Activated CD4-positive, CD25-positive, alpha-beta regulatory T cell (primary cell): Measurements from ENCODE around the gene OLFML3.
"Not testable (repeated sequence)": the region's sequence is repeated elsewhere in the genome, so short reads cannot be mapped to it uniquely, and the experiment has no call there.

Source experiments
- DNase-seq, 4 experiments: peaks; one replicate each; lab custom pipeline; 2025; lab: John Stamatoyannopoulos, UW

OLFML3 gene

DNA sequence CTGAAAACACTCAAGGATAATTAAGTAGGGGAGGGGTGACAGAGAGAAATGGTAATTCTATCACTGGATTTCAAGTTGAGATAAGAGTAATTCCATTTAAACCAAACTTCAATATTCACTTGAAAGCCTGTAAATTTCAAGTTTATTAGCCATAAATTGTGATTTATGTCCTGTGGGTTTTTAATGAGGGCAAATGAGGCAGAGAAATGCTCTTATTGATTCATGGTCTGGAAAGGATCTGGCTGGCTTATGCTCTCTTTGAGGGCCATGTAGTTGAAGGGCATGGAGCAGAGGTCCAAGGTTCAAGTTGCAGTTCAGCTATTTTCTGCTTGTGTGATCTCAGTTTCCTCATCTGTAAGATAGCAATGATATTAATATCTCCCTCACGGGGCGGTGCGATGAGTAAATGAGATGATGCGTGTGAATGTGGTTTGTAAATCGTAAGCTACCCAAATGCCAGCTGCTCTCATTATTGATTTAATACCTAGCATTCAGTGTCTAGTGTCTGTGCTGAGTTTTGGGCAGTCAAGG lies 12.3 kb downstream of the OLFML3 start:
- no peak for DNase-seq

DNA sequence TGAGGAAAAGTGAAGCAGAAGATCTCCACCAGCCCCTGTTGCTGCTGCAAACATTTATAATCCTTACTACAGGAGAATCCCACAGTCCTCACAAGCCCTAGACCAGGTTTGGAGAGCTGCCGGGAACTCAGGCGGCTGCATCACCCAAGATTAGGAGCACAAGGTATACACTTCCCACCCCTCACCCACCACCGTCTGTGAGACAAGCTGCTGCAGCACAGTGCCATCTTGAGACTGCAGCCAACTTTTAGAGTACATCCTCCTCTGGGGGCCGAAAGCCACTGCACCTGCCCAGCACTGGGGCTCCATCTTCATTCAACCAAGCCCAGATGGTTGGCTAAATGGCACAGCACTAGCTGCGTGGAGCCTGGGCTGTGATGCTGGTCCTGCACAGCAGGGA lies 13.8 kb downstream of the OLFML3 start:
- no peak for DNase-seq

DNA sequence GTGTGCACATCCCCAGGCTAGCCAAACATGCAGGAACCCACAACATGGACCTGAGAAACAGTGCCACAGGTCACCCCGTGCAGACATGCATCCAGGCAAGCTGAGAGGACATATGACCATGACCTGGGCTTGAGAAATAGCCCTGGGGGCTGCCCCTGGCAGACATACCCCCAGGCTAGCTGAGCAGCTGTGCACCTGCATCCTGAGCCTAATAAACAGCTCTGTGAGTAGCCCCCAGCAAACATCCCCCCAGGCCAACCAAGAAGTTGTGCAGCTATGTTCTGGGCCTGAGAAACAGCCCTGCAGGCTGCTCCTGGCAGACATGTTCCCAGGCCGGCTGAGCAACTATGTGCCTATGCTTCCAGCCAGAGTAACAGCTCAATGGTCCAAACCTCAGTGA lies 14.5 kb downstream of the OLFML3 start:
- DNase-seq: no peak

DNA sequence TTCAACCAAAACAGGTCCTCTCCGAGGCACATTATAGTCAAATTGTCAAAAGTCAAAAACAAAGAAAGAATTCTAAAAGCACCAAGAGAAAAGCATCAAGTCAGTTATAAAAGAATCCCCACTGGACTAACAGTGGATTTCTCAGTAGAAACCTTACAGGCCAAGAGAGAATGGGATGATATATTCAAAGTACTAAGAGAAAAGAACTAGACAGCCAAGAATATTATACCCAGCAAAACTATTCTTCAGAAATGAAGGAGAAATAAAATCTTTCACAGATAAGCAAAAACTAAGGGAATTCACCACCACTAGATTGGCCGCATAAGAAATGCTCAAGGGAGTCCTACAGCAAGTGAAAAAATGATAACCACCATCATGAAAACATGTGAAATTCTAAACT lies 16.1 kb downstream of the OLFML3 start:
- no peak for DNase-seq

DNA sequence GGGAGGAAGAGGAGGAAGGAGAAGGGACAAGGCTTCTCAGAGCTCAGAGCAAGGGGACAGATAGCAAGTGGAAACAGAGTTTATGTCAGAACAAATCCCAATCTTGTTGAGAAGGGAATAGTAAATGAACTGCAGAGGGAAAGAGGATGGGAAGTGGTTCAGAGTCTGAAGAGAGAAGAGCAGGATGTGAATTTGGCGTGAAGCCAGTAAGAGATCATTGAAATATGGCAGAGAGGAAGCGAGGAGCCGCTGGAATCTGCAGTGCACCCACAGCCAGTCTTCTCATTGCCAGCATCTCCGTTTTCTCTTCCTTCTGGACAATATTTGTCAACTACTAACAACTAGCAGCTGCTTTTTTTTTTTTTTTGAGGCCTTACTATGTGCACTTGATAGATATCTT lies 19.1 kb downstream of the OLFML3 start:
- DNase-seq: no peak

DNA sequence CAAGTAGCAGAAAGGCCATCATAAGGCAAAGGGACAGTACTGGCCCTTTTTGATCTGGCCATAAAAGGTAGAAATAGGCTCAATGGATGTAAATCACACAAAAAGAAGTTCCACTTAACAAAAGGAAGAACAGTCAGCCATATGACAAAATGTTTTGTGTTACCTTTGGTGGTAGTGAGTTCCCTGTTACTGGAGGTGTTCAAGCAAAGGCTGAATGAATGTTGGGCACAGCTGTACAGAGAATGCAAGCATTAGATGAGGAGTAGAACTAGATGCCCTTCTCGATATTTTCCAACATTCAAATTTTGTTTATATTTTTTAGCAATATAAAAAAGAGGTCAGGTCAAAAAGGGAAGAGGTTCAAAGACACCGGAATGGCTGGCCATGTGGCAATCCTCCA lies 20.0 kb downstream of the OLFML3 start:
- no peak for DNase-seq

DNA sequence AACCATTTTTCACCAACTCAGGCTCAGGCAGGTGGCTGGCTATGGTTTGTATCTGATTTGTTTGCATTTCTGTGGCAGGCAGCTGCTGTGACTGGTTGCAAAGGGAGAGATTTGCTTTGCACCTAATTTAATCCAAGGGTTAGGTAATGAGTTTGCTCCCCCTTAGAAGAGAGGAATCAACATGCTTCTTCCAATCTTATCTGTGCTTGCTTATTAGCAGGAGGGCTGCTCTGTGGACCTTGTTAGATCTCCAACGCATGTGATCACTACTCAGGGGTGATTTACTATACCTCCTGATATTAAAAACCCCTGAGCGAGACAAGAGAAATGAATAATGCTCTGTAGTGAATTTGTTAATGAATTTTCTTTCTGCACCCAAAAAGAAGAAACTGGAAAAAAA lies 20.5 kb downstream of the OLFML3 start:
- DNase-seq: no peak

DNA sequence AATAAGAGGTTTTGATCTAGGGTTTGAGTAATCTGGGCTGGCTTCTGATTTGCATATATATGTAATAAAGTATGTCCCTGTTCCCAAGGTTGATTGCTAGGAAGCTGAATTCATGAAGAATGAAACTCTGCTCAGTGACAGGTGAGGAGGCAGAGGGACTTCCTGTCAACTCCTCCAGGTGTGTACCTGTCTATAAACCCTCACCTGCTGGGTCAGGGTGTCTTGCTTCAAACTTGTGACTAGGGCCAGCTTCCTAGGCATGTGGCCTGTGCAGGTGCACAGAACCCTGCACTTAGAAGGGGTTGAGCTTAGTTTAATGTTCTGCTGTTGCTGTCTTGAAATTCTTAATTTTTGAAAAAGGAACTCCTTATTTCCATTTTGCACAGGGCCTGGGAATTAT lies 21.1 kb downstream of the OLFML3 start:
- DNase-seq: no peak

DNA sequence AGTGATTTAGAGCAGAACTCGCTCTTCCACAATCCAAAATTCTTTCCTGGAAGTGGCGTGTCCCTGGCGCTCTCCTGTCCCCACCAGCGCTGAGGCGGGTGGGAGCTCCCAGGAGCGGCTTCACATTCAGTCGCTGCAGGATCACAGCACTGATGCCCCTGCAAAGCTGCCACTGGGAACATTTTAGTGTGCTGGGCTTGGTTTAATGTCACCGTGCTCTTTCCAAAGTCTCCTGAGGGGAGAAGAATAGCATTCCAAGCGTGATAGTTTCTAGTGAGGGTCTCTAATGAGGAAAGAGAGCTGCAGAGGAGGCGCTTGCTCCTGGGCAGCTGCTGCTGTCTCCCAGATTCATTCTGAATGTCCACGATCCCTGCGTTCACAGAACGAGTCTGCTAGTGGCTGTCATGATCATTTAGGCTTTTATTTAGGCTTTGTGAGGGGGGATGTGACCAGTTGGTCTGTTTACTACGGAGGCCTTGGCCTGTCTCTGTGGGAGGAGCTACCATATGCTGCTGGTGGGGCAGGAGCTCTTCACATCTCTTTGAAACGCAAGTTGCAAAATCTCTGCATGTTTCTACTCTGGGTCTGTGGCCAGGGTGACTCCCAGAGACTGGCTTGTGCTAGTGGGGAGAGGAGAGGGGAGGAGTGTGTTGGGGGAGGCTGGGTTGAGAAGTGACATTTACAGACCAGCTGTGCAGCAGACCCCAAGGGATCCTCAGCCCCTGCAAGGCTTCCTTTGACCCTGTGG lies 23.4 kb downstream of the OLFML3 start:
- DNase-seq: no peak

DNA sequence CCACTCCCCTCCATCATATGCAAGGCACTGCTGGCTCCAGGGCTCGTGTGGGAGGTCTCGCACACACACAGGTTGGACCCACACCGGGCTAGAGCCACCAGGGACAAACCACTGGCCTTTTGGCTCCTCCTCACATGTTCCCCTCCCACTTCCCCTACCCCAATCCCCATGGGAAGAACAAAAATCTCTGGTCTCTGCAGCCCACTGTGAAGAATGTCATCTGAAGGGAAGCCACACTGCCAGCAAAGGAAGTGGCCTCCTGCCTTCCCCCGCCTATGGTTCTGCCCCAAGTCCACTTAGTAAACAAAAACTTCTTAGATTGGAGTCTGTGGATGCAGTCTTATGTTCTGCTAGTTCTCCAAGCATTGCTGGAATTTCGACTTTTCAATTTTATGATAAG lies 24.2 kb downstream of the OLFML3 start:
- DNase-seq: no peak

DNA sequence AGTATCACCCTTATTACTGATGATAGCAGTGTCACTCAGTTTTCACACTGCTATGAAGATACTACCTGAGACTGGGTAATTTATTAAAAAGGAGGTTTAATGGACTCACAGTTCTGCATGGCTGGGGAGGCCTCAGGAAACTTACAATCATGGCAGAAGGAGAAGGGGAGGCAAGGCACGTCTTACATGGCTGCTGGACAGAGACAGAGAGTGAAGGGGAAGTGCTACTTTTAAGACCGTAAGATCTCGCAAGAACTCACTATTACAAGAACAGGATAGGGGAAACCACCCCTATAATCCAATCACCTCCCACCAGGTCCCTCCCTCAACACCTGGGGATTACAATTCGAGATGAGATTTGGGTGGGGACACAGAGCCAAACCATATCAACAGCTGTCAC lies 27.6 kb downstream of the OLFML3 start:
- not testable (repeated sequence) for DNase-seq

DNA sequence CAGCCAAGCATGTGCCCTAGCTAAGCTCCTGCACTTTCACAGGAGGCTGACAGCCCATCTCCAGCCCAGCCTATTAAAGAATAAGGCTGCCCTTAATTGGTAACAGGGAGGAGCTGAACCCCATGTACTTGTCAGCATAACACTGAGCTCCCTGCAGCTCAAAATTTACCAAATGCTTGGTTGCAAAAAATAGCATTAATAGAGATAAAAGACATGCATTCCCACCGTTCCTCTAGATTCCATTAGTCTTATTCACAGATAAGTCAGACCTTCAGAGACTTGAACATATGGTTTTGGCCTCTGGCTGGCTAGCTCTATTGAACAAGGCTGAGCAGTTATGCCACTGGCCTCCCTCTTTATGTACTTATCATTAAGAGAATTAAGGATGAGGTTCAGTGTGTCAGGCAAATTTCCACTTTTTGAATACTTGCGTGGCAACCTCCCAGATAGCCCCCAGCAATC lies 29.2 kb downstream of the OLFML3 start:
- DNase-seq: no peak

DNA sequence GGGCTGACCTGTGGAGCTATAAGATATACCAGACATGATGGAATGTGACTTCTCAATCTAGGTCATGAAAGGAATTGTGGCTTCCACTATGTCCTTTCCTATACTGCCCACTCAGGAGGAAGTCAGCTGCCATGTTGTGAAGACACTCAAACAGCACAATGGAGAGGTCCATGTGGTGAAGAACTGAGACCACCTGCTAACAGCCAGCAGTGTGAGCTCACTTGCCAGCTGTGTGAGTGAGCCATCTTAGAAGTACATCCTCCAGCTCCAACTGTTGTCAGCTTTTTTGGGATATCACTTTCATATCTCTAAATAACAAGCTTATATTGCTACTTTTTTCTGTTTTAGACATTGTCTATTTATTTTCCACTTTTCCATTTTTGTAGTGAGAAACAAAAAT lies 29.7 kb downstream of the OLFML3 start:
- DNase-seq: no peak

DNA sequence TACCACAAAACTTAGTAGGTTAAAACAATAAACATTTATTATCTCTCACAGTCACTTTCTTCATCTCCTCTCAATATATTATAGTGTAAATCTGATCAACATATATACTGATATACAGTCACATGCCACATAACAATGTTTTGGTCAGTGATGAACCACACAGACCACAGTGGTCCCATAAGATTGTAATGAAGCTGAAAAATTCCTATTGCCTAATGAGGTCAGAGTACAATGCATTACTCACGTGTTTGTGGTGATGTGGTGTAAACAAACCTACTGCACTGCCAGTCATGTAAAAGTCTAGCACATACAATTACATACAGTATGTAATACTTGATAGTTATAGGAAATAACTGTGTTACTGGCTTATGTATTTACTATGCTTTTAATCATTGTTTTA lies 30.1 kb downstream of the OLFML3 start:
- no peak for DNase-seq

DNA sequence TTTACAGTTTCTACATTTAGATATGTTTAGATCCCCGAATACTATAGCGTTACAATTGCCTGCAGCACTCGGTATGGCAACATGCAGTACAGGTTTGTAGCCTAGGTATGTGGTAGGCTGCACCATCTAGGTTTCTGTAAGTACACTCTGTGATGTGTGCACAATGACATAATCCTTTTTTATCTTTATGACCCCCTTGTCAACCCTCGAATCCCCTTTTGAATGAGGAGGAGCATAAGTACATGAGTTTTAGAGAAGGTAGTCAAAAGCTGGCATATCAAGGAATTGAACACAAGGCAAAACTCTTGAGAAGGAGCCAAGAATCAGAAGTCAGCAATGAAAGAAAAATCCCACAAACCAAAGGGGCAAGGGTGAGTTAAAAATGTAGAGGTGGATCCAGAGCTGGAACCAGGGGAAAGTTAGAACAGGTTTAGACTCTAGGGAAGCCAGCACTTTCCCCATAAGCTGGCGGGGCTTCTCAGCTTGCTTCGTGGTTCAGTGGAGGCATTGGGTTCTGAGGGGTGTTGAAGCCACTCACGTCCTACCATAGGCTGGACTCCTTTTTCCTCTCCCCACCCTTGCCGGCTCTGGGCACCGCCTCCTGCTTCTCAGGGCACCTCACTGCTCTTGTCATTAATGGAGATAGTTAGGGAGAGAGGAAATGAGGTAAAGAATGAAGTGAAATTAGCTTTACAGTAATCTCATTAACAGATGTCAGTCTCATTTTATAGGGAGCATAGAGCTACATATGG lies 31.3 kb downstream of the OLFML3 start:
- no peak for DNase-seq

DNA sequence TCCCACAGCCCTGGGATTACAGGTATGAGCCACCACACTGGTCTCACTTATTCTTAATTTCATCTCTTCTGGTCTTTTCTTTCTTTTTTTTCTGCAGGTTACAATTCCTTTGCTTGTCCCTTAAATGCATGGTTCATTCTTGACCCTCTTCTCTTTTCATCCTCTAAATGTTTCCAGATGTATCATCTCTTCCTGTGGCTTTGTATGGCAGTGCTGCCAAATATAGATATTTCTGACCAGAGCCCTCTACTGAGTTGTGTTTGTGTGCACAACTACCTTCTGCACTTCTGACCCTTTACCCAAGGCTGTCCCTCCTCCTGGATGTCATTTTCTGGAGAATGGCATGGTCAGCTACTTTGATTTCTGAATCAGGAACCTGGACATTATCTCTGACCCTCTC lies 32.5 kb downstream of the OLFML3 start:
- DNase-seq: no peak

DNA sequence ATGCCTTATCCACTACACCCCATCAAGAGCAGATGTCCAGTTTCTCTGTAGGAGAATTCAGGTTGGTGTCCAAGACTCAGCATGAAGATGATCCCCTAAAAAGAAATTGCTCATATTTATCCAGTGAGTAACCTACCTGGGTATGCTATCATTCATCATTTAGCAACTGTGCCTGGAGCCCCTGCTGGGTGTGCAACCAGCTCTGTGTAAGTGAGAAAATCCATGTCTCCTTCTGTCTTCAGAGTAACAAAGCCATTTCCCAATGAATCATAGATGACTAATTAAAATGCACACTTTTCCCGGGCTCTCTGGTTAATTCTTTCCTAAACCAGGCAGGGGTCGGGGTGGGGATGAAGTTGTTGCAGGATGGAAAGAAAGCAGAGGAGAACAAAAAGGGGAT lies 35.8 kb downstream of the OLFML3 start:
- no peak for DNase-seq

DNA sequence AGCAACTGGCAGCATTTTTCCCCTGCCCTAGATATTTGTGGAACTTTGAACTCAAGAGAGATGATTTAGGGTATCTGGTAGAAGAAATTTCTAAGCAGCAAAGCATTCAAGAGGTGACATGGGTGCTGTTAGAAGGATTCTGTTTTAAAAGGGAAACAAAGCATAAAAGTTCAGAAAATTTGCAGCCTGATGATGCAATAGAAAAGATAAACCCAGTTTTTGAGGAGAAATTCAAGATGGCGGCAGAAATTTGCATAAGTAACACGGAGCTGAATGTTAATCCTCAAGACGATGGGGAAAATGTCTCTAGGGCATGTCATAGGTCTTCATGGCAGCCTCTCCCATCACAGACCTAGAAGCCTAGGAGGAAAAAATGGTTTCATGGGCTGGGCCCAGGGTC lies 40.5 kb downstream of the OLFML3 start:
- DNase-seq: not testable (repeated sequence)

DNA sequence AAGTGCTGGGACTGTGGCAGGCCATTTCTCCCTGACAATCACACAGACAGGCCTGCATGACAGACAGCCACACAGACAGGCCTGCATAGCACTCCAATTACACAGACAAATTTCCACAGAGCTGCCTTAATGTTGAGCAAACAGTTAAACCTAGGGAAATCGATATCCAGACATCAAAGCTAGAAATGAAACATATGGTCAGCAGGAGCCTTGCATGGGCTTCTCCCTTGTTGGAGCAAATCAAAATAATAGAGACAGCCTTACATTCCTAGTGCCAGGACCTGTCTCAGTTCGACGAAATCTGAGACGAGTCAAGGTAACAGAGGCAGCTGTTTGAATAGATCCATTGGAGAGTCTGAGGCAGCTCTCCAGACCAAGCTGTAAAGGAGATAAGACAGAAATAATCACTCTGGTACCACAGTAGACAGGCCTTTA lies 42.4 kb downstream of the OLFML3 start:
- no peak for DNase-seq

DNA sequence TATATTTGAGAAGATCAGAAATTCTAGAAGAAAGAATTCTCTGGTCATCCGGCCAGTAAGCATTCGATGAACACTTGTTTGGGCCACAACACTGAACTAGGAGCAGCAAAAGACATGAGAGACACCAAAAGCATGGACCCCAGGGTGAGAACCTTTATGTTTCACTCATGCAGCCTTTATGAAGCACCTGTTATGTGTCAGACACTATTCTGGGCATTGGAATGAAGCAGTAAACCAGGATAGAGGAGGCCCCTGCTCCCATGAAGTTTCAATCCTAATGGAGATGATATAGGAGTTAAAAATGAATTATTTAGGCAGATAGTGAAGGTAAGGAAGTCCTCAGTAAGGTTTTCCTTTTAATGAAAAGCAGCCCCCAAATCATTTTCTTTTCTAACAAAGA lies 43.6 kb downstream of the OLFML3 start:
- DNase-seq: no peak

DNA sequence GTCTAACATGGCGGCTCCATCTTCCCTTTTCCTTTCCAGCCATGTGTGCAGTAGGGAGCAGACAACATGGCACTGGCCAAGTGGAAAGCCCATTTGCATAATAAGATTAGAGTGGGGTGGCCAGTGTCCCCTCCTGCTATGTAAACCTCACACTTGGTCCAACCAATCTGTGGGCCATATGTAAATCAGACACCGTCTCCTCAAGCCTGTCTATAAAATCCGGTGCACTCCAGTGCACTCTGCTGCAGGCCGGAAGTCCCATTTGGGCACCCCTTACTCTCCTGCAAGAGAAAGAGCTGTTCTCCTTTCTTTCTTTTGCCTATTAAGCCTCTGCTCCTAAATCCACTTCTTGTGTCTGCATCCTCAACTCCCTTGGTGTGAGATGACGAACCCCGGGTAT lies 44.1 kb downstream of the OLFML3 start:
- no peak for DNase-seq

DNA sequence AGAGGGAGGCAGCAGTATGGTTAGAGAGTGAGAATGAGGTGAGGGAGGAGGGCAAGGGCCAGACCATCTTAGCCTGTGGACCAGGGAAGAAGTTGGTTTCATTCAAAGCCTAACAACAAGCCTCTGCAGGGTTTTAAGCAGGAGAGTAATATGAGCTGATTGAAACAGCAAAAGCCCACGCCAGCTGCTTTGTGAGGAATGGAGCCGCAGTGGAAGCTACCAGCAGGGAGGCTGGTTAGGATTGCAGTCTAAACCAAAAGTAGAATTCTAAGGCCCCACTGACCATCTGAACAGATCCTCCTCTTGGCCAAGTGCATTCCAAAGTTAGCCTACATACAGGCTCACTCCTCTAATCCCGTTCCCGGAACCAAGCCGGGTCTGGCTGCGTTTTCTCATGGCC lies 44.8 kb downstream of the OLFML3 start:
- no peak for DNase-seq

DNA sequence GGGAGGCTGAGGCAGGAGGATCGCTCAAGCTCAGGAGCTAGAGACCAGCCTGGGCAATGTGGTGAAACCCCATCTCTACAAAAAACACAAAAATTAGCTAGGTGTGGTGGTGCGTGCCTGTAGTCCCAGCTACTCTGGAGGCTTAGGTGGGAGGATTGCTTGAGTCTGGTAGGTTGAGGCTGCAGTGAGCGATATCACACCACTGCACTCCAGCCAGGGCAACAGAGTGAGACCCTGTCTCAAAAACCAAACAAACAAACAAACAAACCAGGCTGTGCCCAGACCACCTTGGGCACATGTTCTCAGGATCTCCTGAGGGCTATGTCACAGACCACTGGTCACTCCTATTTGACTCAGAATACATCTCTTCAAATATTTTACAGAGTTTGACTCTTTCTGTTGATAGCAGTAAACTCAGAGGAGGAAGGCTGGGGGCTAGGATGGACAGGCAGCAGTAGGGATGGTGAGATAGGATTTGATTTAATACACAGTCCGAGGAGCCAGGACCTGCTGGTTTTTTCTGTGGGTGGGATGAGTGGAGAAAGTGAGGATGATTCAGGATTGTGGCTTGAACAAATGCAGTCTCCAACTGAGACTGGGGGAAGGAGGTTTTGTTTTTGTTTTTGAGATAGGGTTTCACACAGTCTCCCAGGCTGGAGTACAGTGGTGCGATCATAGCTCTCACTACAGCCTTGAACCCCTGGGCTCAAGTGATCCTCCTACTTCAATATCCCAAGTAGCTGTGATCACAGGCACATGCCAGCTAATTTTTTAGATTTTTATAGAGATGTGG lies 46.5 kb downstream of the OLFML3 start:
- DNase-seq: no peak
